GM04504 (cell line): Measurements from ENCODE around the gene NEK1.
"Not testable (repeated sequence)": the region's sequence is repeated elsewhere in the genome, so short reads cannot be mapped to it uniquely, and the experiment has no call there.

Source experiments
- DNase-seq: peaks from one replicate; pipeline ENCODE4 v3.0.0-alpha.2; 2012; ENCODE audit warnings: low read depth

NEK1 gene

DNA sequence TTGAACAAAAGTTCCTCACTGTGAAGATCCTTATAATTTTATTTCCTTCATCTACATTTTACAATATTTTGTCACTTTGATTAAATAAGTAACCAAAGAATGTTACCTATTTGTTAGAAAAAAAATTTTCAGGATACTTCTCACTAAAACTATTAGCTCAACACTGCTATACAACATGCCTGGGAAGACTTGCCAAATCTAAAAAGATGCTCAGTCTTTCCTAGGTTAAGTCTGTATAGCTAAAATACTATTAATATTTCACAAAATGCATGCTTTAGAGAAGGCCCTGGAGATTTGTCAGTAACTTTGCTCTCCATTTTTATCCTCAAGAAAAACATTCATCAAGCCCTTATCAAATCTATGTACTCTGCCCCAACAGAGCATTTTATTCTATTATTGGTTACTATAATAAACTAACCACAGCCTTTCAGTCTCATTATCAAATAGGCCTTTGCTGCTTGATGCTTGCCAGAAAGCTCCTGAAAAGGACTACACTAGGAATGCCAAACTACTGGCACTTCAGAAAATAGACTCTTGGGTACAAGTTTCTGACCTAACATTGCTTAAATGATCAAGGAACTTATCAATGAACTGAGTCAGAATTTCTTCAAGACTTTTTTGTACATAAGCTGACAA is 17.7 kb downstream of the NEK1 start:
- DNase-seq: no peak

DNA sequence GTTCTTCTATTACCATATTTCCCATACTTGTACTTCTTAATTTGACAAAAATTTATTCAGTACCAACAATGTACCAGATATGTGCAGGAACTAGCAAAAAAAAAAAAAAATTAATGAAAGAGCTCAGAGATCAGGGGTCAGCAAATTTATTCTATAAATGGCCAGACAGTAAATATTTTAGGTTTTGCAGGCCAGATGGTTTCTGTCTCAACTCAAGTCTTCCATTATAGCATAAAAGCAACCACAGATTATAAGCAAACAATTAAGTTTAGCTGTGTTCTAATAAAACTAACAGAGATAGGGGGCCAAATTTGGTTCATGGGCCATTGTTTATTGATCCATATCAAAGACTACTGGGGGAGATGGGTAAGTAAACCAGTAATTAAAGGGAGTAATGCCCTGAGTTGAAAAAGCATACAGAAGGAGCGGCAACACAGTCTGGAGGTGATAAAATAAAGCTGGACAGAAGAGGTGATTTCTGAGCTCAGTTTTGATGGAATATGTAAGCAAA is 19.3 kb downstream of the NEK1 start:
- no peak for DNase-seq

DNA sequence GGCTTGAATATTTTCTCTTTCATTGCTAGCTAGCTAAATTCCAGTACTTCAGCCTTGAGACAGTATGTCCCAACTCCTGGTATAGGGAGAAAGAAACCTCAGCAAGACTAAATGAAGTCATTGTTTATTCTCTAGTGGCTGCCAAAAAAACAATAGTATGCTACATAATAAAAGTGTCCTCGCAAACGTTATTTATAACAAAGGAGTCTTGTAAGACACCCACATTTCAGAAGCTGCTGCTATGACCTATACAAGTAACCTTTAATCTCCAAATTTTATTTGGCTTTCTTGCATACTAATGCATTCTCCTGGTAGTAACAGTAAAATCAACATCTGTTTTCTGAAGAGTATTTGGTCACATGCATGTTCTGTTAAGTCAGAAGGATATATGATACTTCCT is 28.8 kb downstream of the NEK1 start:
- DNase-seq: peak; percentile 47

DNA sequence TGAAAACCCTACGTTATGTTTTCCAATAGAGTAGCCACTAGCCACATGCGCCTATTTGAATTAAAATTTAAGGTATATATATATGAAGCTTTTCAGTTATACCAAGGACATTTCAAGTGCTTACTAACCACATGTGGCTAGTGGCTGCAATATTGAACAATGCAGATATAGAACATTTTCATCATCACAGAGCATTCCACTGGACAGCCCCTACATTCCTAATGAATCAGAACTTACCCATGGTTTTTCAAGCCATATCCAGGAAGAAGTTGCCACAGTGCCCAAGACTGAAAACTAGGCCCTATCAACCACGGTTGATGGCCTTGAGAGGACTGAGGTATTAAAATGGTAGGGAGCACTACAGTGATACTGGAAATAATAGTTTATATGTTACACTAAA is 29.7 kb downstream of the NEK1 start:
- DNase-seq: no peak

DNA sequence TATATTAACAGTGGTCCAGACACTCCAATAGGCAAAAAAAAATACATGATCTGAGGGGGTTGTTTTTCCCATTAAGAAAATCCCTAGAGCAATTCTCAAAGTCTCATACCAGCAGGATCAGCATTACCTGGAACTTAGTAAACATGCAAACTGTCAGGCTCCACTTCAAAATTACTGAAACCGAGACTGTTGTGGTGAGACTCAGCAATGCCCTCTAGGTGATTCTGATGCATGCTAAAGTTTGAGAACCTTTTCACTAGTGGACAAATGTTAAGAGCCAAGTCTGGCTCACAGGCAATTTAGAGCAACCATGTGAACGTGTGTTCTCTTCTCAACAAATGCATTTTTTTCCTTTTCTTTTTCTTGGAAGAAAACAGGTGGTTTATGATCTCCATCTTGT is 30.2 kb downstream of the NEK1 start:
- no peak for DNase-seq

DNA sequence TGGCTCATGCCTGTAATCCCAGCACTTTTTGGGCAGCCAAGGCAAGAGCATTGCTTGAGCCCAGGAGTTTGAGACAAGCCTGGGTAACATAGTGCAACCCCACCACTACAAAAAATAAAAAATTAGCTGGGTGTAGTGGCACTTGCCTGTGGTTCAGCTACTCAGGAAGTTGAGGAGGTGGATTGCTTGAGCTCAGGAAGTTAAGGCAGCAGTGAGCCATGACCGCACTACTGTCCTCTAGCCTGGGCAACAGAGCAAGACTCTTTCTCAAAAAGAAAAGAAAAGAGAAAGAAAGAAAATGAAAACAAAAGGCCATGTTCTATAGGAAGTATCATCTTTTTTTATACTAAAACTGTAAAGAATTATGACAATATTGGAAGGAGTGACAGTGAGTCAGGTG is 38.5 kb downstream of the NEK1 start:
- DNase-seq: no peak

DNA sequence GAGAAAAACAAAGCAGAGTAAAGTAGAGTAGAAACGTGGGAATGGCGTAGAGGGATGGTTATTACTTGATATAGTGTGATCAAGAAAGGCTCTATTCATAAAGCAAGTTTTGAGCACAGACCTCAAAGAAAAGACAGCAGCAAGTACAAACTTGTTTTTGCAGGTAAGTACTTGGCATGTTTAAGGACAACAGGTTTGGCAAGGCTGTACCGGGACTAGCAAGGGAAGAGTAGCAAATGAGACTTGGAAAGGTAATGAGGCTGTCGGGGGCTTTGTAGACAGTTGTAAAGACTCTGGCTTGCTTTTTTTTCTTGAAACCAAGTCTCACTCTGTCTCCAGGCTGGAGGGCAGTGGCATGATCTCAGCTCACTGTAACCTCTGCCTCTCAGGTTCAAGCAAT is 40.9 kb downstream of the NEK1 start:
- DNase-seq: no peak

DNA sequence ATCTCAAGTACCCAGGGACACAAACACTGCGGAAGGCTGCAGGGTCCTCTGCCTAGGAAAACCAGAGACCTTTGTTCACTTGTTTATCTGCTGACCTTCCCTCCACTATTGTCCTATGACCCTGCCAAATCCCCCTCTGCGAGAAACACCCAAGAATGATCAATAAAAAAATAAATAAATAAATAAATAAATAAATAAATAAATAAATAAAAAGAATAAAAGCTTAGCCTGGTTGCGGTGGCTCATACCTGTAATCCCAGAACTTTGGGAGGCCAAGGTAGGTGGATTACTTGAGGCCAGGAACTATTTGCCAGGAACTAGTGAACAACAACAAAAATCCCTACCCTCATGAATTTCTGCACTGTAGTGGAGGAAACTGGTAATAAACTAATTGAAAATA is 41.4 kb downstream of the NEK1 start:
- not testable (repeated sequence) for DNase-seq

DNA sequence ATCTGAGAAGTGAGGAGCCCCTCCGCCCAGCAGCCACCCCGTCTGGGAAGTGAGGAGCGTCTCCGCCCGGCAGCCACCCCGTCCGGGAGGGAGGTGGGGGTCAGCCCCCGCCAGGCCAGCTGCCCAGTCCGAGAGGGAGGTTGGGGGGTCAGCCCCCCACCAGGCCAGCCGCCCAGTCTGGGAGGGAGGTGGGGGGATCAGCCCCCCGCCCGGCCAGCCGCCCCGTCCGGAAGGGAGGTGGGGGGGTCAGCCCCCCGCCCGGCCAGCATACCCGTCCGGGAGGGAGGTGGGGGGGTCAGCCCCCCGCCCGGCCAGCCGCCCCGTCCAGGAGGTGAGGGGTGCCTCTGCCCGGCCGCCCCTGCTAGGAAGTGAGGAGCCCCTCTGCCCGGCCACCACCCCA is 42.1 kb downstream of the NEK1 start:
- DNase-seq: not testable (repeated sequence)

DNA sequence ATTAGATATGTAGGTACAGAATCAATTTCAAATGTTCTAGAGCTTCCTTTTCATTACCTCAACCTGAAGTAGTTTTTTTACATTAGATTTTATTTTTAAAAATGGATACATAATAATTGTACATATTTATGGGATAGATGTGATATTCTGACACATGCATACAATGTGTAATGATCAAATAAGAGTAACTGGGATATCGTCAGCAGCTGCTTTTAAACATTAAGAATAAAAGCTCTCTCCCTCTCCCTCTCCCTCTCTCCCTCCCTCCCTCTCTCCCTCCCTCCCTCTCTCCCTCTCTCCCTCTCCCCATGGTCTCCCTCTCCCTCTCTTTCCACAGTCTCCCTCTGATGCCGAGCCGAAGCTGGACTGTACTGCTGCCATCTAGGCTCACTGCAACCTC is 43.2 kb downstream of the NEK1 start:
- DNase-seq: not testable (repeated sequence)

DNA sequence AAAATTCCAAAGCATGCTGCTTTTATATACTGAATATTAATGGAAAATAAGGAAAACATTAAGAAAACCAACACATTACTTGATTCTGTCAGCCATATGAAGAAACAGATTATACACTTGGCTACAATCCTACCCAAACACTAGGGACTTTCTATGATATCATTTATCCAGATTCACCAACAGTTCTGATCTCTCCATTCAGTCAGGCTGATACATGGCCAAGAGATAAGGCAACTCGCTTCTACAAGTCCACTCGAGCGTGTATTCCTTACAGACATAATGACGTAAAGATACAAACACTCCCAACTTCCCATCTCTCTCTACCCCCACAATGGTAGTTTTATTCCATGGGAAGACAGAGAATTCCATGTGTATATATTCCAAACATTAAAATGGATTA is 44.5 kb downstream of the NEK1 start:
- no peak for DNase-seq

DNA sequence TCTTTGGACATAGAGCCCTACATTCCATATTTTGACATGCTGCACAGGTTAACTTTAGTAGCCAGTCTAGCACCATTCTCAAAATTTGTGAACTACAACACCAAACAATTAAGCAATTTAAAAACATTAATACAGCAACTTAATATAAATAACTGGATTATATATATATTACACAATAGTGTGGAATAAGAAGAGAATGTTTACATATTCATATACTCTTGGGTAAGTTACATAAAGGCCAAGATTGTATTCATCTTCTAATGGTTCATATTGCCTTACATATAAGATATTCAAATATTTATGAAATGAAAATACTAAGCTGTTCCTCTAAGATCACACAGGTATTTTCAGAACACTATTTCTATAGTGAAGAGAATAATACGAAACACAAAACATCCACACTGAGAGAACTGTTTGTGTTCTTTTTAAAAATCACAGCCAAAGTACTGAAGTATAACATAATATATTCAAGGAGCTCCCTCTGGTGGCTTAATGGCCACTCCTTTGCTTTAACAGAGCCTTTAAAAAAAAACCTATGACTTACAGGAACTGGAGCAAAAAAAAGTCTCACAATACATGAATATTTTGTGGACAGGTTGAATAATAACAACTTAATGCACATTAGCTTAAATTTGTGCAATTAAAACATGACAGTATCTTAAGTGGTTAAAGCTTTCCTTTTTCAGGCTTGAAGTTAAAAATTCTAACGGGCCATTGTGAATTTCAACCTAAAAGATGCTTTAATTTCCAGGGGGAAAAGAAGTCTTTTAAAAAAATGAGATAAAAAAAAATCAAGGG is 46.2 kb downstream of the NEK1 start:
- DNase-seq: peak; percentile 18

DNA sequence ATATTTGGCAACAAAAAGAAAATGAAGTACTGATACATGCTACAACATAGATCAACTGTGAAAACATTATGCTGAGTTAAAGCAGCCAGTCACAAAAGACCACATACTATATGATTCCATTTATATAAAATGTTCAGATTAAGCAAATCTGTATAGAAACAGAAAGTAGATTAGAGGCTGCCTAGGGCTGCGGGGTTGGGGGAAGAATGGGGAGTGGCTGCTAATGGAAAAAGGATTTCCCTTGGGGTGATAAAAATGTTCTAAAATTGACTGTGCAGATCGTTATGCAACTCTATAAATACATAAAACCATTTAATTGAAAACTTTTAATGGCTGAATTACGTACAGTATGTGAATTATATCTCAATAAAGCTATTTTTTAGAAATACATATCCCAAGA is 46.8 kb downstream of the NEK1 start:
- DNase-seq: no peak

DNA sequence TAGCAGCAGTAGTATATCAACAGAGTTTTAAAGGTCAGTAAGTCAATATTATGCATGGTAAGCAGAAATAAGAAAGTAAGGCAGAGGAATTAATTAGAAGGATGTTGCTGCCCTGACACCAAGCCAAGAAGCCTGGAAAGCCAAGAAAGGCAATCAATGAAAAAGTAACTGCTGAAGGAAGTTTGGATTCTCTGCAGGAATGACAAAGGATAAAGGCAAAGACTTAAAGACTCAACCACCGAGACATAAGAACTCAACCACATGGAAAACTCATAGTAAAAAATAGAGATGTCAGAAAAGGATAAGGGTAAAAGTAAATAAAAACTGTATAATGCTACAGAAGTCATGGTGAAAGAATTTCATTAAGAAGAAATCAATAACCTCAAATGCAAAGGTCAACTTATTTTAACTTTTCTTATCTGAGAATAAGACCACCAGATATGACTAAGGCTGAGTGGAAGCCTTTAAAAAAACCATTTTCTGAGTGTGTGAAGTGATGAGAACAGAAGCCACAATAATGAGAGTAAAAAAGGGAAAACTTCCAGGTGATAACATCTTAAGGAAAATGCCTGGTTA is 55.2 kb downstream of the NEK1 start:
- DNase-seq: no peak

DNA sequence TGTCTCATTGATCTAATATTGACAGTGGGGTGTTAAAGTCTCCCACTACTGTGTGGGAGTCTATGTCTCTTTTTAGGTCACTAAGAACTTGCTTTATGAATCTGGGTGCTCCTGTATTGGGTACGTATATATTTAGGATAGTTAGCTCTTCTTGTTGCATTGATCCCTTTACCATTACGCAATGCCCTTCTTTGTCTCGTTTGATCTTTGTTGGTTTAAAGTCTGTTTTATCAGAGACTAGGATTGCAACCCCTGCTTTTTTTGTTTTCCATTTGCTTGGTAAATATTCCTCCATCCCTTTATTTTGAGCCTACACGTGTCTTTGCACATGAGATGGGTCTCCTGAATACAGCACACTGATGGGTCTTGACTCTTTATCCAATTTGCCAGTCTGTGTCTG is 65.8 kb downstream of the NEK1 start:
- not testable (repeated sequence) for DNase-seq

DNA sequence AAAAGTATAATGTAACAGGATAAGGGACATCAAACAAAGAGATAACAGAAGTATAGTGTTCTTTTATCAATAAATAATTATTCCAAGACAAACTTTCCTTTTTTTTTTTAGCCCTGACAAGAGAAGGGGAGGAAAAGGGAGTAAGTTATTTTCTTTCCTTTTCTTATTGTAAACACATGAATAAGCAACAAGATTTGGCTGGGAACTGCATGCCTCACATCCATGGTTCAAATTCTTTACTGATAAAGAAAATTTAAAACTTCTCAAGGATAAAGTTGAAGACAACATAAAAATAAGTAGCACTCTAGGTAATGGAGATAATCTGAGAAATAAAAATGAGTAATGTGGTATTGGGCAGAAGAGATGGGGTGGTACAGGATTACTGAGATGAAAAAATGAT is 71.6 kb downstream of the NEK1 start:
- DNase-seq: no peak

DNA sequence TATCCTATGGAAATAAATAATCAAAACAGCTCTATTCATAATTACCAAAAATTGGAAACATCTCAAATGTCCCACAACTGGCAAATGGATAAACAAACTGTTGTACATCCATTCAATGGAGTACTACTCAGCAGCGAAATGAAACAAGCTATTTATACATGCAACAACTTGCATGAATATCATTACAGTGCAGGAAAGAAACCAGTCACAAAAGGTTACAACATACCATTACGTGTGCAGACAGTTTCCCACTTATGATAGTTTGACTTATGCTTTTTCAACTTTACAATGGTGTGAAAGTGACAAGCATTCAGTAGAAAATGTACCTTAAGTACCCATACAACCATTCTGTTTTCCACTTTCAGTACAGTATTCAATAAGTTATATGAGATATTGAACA is 82.3 kb downstream of the NEK1 start:
- no peak for DNase-seq

DNA sequence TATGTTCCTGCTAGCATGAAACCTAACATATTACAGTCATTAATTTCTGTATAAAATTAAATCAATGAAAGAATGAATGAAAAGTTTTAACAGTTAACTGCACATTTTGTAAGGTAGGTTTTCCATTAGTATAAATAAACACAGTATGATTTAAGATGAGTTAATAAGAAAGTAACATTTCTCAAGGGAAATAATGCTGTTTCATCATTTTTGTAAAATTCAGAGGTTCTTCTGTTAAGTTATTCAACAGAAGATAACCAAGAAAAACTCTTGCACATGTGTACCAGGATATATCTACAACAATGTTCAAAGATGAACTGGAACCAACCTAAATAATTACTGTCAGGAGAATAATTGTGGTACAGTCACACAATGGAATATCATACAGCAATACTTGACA is 88.6 kb downstream of the NEK1 start:
- DNase-seq: no peak

DNA sequence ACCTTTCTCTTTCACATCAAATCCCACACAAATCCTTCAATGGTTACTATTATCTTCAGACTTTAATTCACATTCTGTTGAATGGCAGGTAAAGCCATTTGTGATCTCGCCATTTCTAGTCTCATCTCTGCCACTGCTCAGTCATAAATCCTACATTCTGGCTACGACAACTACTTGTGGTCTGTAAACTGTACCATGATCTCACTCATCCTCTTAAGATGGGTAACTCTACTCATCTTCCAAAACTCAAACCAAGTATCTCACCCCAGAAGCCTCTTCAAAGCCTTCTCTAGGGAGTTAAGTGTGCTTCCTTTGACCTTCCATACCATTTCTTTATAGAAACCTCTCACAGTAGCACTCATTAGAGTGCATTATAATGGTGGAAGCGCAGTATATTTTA is 101.8 kb downstream of the NEK1 start:
- DNase-seq: no peak

DNA sequence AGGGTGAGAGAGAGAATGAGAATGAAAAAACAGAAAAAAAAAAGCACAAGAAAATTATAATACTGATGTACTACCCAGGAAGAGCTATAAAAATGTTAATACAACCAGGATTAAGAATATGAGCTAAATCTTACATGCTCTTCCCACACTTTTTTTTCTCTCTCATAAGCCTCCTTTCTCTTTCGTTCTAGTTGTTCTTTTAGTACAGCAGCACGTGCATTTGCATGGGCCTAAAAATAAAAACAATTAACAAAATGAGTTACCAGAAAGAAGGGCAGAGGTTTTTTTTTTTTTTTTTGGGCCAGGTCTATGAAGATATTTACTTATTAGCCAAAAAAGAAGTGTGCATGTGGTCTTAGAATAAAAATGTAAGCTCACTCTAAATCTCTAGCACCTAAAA is 105.5 kb downstream of the NEK1 start:
- DNase-seq: no peak

DNA sequence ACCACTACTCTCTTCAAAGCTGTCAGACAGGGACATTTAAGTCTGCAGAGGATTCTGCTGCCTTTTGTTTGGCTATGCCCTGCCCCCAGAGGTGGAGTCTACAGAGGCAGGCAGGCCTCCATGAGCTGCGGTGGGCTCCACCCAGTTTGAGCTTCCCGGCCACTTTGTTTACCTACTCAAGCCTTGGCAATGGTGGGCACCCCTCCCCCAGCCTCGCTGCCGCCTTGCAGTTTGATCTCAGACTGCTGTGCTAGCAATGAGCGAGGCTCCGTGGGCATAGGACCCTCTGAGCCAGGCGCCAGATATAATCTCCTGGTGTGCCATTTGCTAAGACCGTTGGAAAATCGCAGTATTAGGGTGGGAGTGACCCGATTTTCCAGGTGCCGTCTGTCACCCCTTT is 112.5 kb downstream of the NEK1 start:
- DNase-seq: not testable (repeated sequence)

DNA sequence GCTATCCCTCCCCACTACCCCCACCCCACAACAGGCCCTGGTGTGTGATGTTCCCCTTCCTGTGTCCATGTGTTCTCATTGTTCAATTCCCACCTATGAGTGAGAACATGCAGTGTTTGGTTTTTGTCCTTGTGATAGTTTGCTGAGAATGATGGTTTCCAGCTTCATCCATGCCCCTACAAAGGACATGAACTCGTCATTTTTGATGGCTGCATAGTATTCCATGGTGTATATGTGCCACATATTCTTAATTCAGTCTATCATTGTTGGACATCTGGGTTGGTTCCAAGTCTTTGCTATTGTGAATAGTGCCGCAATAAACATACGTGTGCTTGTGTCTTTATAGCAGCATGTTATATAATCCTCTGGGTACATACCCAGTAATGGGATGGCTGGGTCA is 118.1 kb downstream of the NEK1 start:
- DNase-seq: not testable (repeated sequence)

DNA sequence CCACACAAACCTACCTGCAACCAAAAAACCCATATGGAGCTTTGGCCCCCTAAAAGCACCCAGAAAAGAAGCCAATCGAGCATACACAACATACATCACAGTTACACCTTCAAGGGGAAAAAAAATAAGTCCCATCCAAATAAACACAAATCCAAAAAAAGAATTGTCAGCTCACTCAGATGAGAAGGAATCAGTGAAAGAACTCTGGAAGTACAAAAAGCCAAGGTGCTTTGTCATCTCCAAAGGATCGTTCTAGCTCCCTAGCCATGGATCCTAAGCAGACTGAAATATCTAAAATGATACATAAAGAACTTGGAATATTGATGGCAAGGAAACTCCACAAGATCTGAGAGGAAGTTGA is 119.2 kb downstream of the NEK1 start:
- DNase-seq: no peak
